Liver (tissue), 9 donors: ENCODE data around the gene IRS1. TPM values are rescaled to one million over a fixed set of nuclear protein-coding genes. Genes with fewer than 3 reads are reported as not detected.

Experiments used
- DNase-seq: peaks from one replicate; pipeline ENCODE4 v3.0.0-alpha.2; 2017; ENCODE audit warnings: low spot score
- H3K27ac ChIP-seq, 2 donors: one replicate each; pipeline ENCODE4 v1.7.0; 2013; ENCODE audit warnings: inconsistent platforms in 2 of 2, low read length in 2 of 2, control low read depth in 1 of 2, low read depth in 1 of 2, mild to moderate bottlenecking in 1 of 2
- H3K27me3 ChIP-seq, 4 donors: one replicate each; pipeline versions ENCODE4 v1.6.1 to v1.7.0; 2013; ENCODE audit warnings: low read length in 3 of 4, inconsistent platforms in 1 of 4, mild to moderate bottlenecking in 1 of 4, moderate library complexity in 1 of 4; ENCODE audit not compliant: control insufficient read depth in 4 of 4, insufficient read depth in 4 of 4
- H3K36me3 ChIP-seq, 4 donors: one replicate each; pipeline versions ENCODE4 v1.6.1 to v1.7.0; 2013; ENCODE audit warnings: low read length in 3 of 4, mild to moderate bottlenecking in 3 of 4, low read depth in 1 of 4, moderate library complexity in 1 of 4; ENCODE audit not compliant: control insufficient read depth in 4 of 4, insufficient read depth in 3 of 4
- H3K4me1 ChIP-seq, 4 donors: one replicate each; pipeline versions ENCODE4 v1.6.1 to v1.7.0; 2013; ENCODE audit warnings: low read length in 3 of 4, mild to moderate bottlenecking in 3 of 4, moderate library complexity in 1 of 4; ENCODE audit not compliant: control insufficient read depth in 4 of 4, insufficient read depth in 4 of 4
- H3K4me3 ChIP-seq, 3 donors: one replicate each; pipeline versions ENCODE4 v1.6.1 to v1.7.0; 2013; ENCODE audit warnings: low read length in 3 of 3, control low read depth in 1 of 3, low read depth in 1 of 3, mild to moderate bottlenecking in 1 of 3
- H3K9ac ChIP-seq, 2 donors: one replicate each; pipeline ENCODE4 v1.7.0; 2013; ENCODE audit warnings: low read length in 2 of 2, mild to moderate bottlenecking in 2 of 2, moderate library complexity in 2 of 2, control low read depth in 1 of 2, low read depth in 1 of 2
- H3K9me3 ChIP-seq, 4 donors: one replicate each; pipeline versions ENCODE4 v1.6.1 to v1.7.0; 2013; ENCODE audit warnings: low read length in 3 of 4; ENCODE audit not compliant: control insufficient read depth in 4 of 4
- EGR1 ChIP-seq, 2 donors: IDR thresholded peaks; 2 replicates each; pipeline ENCODE4 v1.6.1; 2016 to 2018; ENCODE audit warnings: antibody characterized with exemption in 2 of 2, low read depth in 2 of 2
- FOXA1 ChIP-seq: IDR thresholded peaks from 2 replicates; pipeline ENCODE4 v1.6.1; 2016; ENCODE audit warnings: antibody characterized with exemption
- FOXA2 ChIP-seq: IDR thresholded peaks from 2 replicates; pipeline ENCODE4 v1.6.1; 2016; ENCODE audit warnings: antibody characterized with exemption
- GABPA ChIP-seq, 2 donors: IDR thresholded peaks in 1 of 2; conservative IDR thresholded peaks in 1 of 2; 2 replicates each; pipeline ENCODE4 v1.6.1; 2016; ENCODE audit warnings: antibody characterized with exemption in 2 of 2, mild to moderate bottlenecking in 1 of 2, moderate library complexity in 1 of 2
- MAX ChIP-seq: IDR thresholded peaks from 2 replicates; pipeline ENCODE4 v1.6.1; 2016; ENCODE audit warnings: antibody characterized with exemption
- NR2F2 ChIP-seq: IDR thresholded peaks from 2 replicates; pipeline ENCODE4 v1.6.1; 2016; ENCODE audit warnings: antibody characterized with exemption
- RAD21 ChIP-seq, 2 donors: IDR thresholded peaks; 2 replicates each; pipeline ENCODE4 v1.6.1; 2016; ENCODE audit warnings: antibody characterized with exemption in 2 of 2, mild to moderate bottlenecking in 2 of 2
- REST ChIP-seq: IDR thresholded peaks from 2 replicates; pipeline ENCODE4 v1.6.1; 2016; ENCODE audit warnings: antibody characterized with exemption, mild to moderate bottlenecking
- RXRA ChIP-seq, 2 donors: IDR thresholded peaks; 2 replicates each; pipeline ENCODE4 v1.6.1; 2017 to 2018; ENCODE audit warnings: antibody characterized with exemption in 2 of 2, mild to moderate bottlenecking in 1 of 2
- SP1 ChIP-seq: IDR thresholded peaks from 2 replicates; pipeline ENCODE4 v1.6.1; 2018; ENCODE audit warnings: antibody characterized with exemption, mild to moderate bottlenecking
- WGBS: extraction: QIAGEN DNeasy Blood & Tissue Kit; methylation state at CpG from one replicate; pipeline ENCODE4 v1.1.7; 2013; 5-methylcytosine and 5-hydroxymethylcytosine counted together
- polyA plus RNA-seq, 2 donors: library from polyadenylated mRNA; stranded (reverse) in 1 of 2; unstranded in 1 of 2; fragments of 200-250 nt in 1 of 2; fragments of >200 nt in 1 of 2; fragmentation: Nextera tagmentation in 1 of 2; extraction: Ambion mirVana in 1 of 2; gene quantifications; one replicate each; pipeline versions ENCODE4 v1.2.1 to v1.2.3, GENCODE V29; 2013 to 2015
- total RNA-seq, 2 donors: library from RNA; depleted of rRNA; stranded (reverse); fragments of >200 nt; gene quantifications; one replicate each; pipeline ENCODE4 v1.2.3, GENCODE V29; 2014
- TF ChIP-seq, protein P1 (sequence below): IDR thresholded peaks from 2 replicates; pipeline ENCODE4 v1.6.1; 2016; ENCODE audit warnings: antibody characterized with exemption
- TF ChIP-seq, protein P2 (sequence below): IDR thresholded peaks from 2 replicates; pipeline ENCODE4 v1.6.1; 2016; ENCODE audit warnings: antibody characterized with exemption
- donor health status: healthy.
- donor health status: healthy.
- donor health status: healthy.
- donor health status: healthy.
- donor health status: healthy.

Gene IRS1
- total and polyA plus RNA-seq, 4 donors, result 7.4 to 11.6 (median 8.6) TPM

- WGBS, result 1% methylated on average over 80 of the region's 80 CpGs
- H3K9me3 ChIP-seq, result no peaks in the 10 kb centered on the region
- peak; percentile 50 for DNase-seq
- no peaks in the 10 kb centered on the region for H3K36me3 ChIP-seq
- peaks cover 2 to 58% (median 36%) of the 10 kb centered on the region in 4 donors for H3K4me1 ChIP-seq
- no peaks in the 10 kb centered on the region for H3K27me3 ChIP-seq
- H3K4me3 ChIP-seq, result peak overlapping the region; percentile 65 to 91 (median 79)
- H3K27ac ChIP-seq, result peak overlapping the region; percentile 95 to 99
- peak overlapping the region; percentile 51 to 65 for H3K9ac ChIP-seq
- TF ChIP-seq RAD21 (IDR thresholded peaks at IDR 0.05), result peak in 1 of 2 donors; percentile 29
- no peak for TF ChIP-seq REST
Measured at GRCh38 chr2:226798422-226799210, 1.0 kb downstream of the IRS1 start.

DNA sequence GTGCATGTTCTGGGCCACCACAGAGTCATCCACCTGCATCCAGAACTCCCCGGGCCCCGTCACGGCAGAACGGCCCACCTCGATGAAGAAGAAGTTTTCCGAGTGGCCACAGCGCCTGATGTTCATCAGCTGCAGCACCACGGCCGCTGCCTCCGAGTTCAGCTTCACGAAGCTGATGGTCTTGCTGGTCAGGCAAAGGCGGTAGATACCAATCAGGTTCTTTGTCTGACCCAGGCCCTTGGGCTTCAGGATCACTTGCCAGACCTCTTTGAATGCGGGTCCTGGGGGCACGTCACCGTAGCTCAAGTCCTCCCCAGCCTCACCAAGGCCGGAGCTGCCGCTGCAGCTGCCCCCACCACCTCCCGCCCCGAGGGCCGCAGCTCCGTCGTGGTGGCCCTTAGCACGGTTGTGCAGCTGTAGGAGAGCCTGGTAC, 1.6 kb downstream of the IRS1 start:
- 24% methylated on average over 23 of the region's 23 CpGs for WGBS
- TF ChIP-seq SP1 (no peak), NR2F2 (no peak), FOXA2 (no peak), RXRA (IDR thresholded peaks at IDR 0.05) (no peak), RAD21 (IDR thresholded peaks at IDR 0.05) (no peak), FOXA1 (no peak), MAX (no peak), EGR1 (IDR thresholded peaks at IDR 0.05; ENCODE audit: low read depth in 2 of 2) (no peak), GABPA (IDR thresholded peaks at IDR 0.05 in 1 of 2, conservative IDR thresholded peaks at IDR 0.05 in 1 of 2) (no peak)
- TF ChIP-seq, protein P1, sequence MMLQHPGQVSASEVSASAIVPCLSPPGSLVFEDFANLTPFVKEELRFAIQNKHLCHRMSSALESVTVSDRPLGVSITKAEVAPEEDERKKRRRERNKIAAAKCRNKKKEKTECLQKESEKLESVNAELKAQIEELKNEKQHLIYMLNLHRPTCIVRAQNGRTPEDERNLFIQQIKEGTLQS, result no peak
- TF ChIP-seq, protein P2, sequence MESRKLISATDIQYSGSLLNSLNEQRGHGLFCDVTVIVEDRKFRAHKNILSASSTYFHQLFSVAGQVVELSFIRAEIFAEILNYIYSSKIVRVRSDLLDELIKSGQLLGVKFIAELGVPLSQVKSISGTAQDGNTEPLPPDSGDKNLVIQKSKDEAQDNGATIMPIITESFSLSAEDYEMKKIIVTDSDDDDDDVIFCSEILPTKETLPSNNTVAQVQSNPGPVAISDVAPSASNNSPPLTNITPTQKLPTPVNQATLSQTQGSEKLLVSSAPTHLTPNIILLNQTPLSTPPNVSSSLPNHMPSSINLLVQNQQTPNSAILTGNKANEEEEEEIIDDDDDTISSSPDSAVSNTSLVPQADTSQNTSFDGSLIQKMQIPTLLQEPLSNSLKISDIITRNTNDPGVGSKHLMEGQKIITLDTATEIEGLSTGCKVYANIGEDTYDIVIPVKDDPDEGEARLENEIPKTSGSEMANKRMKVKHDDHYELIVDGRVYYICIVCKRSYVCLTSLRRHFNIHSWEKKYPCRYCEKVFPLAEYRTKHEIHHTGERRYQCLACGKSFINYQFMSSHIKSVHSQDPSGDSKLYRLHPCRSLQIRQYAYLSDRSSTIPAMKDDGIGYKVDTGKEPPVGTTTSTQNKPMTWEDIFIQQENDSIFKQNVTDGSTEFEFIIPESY, result no peak
- Histone ChIP-seq H3K36me3 (no peaks in the 10 kb centered on the region), H3K9me3 (no peaks in the 10 kb centered on the region), H3K4me1 (peaks cover 2 to 61% (median 36%) of the 10 kb centered on the region in 4 donors), H3K27me3 (no peaks in the 10 kb centered on the region), H3K9ac (peak overlapping the region; percentile 51 to 65), H3K4me3 (peak overlapping the region; percentile 61 to 91 (median 79)), H3K27ac (peak overlapping the region; percentile 95 to 99)
- no peak for DNase-seq
